HG02970 (cell line): ENCODE measurements around the gene SLPI.

Experiments
- ATAC-seq: cut with Tn5 transposase; IDR thresholded peaks from one replicate; pipeline ENCODE4 v1.9.1; 2021; ENCODE audit warnings: mild to moderate bottlenecking, moderate library complexity, moderate number of reproducible peaks; ENCODE audit not compliant: unreplicated experiment, low FRiP score

Gene SLPI

DNA sequence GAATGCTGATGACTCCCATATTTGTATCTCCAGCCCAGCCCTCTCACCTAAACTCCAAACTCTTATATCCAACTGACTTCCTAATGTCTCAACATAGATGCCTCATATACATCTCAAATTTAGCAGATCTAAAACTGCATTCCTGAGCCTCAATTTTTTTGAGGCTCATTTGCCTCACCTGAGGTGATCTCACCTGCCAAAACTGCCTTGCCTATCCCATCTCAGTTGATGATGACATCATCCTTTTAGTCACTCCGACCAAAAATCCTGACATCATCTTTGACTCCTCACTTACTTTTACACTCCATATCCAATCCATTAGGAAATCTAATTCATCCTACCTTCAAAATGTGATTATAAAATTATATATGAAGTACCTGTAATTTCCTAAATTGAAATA lies 25.6 kb upstream of the SLPI start:
- ATAC-seq = no peak

DNA sequence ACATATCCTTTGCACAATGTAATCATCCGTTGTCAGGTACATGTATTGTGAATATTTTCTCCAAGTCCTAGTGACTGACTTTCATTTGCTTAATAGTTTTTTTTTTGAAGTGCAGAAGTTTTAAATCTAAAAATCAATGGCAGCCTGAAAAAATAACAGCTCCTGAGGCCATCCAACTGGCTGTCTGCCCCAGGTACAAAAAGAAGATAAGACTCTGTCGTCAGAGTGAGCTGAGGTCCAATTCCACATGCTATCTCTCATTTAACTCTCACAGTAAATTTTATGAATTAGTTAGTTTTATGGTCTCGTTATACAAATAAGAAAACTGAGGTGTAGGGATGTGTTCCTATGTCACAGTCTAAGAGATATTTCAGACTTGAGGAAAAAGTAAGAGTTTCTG lies 21.0 kb upstream of the SLPI start:
- ATAC-seq = no peak

GRCh38 chr20:45269754-45270270 lies 15.4 kb upstream of the SLPI start:
- no peak for ATAC-seq

- ATAC-seq = no peak
Observed at GRCh38 chr20:45269056-45269455, 14.7 kb upstream of the SLPI start.

DNA sequence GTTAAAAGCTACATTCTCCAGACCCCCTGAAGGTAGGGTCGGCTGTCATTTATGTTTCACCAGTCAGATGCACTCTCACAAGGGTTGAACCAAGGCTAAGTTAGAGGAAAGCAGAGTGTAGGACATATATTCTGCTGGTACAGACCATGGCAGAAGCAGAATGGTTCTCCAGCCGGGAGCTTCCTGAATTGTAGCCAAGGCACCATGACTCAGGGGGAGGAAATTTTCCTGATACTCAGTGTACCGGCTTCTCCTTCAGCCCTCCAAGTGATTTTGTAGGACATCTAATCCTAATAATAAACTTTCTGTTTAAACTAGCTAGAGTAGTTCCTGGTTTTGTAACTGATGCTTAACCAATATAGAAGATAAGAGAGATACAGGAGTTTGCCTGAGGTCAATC lies 14.2 kb upstream of the SLPI start:
- no peak for ATAC-seq

- no peak for ATAC-seq
Observed at GRCh38 chr20:45266977-45267376, 12.6 kb upstream of the SLPI start.

DNA sequence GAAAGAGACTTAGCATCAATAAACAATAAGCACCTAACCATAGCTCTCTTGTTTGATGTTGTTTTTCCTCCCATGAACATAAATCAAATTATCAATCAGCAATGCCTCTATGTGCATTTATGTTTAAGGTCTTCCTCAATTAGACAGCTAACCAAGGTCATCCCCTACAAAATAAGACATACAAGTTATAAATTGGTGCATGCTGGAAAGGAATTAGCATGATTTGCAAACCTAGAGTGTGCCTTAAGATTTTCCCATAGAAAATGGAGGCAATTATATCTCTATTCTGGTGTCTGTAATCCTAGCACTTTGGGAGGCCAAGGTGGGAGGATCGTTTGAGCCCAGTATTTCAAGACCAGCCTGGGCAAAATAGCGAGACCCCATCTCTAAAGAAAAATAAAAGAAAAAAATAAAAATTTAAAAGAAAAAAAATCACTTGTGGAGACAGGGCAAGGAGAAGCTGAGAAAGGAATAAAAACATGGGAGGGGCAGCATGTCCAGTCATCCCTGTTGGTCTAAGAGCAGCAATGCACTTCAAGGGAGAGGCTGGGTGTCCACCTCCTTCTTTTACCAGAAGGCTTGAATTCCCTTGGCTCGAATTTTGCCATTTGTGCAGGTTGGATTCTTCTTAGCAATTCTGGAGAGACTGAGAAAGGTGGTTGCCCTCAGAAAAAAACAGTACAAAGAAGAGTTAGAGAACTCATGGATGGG lies 9.3 kb upstream of the SLPI start:
- no peak for ATAC-seq

DNA sequence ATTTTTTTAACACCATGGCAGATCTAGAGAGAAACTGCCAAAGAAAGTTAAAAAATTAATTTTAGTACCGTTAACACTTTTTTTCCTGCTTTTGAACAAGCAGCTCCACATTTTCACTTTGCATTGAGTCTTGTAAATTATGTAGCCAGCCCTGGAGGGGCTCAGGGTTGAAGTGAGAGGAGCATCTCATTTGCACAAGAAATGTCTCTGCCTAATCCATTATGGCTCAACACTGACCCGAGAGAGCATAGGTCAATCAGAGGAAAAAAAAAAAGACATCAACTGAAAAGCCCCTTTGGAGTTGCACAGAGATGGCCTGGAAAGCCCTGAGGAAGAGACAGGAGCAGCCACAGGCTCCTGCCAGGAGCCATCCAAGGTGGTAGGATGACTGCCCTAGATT lies 4.3 kb upstream of the SLPI start:
- ATAC-seq = no peak

DNA sequence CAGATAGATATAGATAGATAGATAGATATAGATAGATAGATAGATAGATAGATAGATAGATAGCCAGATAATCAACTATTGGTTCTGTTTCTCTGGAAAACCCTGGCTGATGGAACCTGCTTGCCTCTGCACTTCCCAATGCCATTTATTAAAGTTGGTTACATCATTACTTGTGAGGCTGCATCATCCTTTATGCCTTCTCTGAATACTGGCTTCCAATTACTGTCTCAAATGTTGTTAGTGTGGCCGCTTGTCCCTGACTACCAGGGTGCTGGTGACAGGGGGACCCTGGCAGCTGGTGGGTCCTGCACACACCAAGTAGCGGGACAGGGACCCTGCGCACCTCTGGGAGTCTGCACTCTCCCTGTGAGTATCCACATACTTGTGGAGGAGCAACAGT lies 3.9 kb upstream of the SLPI start:
- no peak for ATAC-seq

DNA sequence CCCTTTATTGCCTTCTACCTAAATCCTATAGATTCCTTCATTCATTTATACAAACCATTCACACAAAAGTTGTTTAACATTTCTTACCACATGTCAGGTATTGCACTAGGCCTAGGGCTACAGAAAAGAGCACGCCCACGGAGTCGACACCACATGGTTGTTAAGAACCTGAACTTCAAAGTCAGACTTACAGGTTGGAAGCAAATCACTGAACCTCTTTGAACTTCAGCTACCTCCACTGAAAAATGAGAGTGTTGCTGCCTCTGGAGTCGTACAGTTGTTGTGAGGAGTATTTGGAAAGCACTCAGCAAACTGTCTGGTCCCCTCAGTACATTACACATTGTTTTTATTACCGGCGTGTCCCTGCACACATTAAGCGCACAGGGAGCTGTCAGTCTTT lies 3.3 kb upstream of the SLPI start:
- ATAC-seq = no peak

- no peak for ATAC-seq
Observed at GRCh38 chr20:45257161-45257560, 2.8 kb upstream of the SLPI start.

DNA sequence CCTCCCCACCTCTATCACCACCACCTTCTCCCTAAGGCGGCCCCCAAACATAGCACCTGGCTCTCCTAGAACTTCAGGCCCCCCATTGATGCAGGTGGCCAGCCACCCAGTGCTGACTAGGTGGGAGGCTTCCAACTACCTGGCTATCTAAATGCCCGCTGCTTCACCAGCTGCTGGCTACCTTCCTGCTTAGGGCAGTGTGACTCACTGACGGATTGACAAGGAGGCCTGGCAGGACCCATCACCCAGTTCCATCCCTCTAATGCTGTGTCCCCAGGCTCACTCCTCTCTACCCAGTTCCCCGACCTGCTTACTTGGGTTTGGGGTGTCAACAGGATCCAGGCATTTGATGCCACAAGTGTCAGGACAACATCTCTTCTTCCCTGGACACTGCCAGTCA lies 1.1 kb downstream of the SLPI start:
- no peak for ATAC-seq

GRCh38 chr20:45251884-45252560 lies 2.3 kb downstream of the SLPI start:
- ATAC-seq = no peak

DNA sequence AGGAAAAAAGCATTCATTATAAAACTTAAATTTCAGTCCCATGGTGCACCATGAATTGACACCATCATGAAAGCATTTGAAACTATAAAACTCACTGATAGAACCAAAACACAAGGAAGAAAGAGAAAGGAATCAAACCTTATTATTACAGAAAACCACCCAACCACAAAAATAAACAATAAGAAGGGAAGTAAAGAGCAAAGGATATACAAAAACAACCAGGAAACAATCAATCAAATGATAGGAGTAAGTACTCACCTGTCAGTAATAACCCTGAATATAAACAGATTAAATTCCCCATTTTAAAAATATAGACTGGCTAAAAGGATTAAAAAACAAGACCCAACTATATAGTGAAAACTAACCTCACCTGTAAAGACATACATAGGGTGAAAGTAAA lies 5.8 kb downstream of the SLPI start:
- no peak for ATAC-seq

- ATAC-seq = no peak
Observed at GRCh38 chr20:45247865-45248264, 6.5 kb downstream of the SLPI start.

DNA sequence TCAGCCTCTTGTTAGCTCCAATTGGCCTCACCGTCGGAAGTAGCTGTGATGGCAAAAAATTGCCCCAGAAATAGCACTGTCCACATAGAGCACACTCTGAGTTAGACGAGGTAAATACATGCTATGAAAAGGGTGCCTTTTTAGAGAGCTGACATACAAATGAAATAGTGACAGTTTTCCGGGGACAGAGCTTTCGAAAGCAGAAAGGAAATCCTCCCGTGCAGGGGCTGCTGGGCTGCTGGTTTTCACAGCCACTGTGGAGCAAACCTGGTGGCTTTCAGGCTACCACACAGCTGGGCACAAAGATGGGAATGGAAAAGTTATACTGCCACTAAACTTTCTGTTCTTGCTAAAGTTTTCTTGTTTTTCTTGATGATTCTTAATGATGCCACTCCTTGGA lies 8.3 kb downstream of the SLPI start:
- no peak for ATAC-seq

DNA sequence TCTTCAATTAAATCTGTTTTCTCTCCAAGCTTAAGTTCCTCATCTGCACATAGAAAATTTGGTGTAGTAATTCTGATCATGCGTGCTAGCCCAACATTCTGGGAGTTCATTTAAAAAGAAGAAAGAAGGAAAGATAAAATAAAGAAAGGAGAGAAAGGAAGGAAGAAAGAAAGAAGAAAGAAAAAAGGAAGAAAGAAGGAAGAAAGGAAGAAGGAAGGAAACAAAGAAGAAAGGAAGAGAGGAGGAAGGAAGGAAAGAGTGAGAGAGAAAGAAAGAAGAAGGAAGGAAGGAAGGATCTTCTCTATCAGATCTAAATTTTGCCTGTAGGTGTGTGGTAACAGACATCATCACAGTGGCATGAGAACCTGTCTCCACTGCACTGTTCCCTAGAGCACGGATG lies 16.2 kb downstream of the SLPI start:
- ATAC-seq = no peak

DNA sequence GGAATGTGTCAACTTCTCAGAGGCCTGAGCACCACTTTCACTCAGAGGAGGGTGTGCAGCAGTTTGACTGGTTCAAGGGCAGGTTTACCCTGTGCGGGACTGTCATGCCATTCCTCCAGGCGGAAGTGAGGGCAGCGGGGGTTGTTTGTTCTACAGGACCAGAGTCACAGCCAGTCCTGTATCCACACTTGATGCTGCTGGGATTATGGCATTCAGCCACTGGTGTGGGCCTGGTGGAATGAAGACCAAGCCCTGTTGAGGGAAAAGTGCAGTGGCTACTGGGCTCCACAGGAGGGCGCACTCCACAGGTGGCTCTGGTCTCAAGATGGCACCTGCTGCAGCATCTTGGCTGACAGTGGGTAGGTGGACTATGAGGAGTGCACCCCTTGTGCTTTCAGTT lies 18.4 kb downstream of the SLPI start:
- ATAC-seq = no peak

DNA sequence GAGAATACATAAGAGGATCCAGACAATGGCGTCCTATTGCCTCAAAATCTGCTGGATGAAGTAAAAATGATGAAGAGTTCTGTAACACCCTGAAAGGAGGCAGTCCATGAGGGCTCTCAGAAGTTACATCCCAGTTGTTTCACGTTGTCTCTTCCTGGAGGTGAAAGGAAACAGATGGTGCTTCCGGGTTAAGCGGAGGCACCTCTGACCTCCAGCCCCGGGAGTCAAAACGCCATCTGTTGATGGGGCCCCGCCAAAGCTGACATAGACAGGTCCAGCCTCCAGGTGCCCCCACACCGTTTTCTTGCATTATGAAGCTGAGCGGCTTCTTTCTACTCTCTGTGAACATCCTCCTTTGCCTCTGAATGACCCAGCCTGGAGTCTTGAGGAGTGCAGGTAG lies 23.7 kb downstream of the SLPI start:
- ATAC-seq = no peak

DNA sequence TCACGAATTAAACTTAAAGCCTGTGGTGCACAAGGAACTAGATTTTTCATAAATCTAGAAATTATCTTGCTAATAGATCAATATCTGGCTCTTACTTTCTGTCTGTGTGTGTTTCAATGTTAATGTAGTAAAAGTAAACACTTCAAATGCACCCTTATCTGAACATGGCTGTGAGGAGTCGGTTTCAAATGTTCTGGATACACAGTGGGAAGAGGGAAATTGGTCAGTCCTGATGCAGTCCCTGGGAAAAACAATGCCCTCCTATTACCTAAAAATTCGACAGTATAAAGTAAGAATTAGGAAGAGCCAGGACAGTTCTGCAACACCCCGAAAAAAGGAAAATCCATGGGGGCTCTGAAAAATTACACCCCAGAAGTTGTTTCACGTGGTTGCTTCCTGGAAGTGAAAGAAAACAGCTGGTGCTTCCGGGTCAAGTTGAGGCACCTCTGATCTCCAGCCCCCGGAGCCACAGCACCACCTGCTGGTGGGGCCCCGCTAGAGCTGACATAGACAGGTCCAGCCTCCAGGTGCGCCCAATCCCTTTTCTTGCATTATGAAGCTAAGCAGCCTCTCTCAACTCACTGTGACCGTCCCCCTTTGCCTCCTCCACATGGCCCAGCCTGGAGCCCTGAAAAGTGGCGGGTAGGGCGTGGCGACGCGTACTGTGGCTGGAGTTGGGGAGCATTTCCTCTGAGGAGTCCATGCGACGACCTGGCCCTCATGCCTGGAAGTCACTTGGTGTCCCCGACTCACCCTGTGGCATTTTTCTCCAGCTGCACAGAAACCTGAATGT lies 24.9 kb downstream of the SLPI start:
- ATAC-seq = no peak

DNA sequence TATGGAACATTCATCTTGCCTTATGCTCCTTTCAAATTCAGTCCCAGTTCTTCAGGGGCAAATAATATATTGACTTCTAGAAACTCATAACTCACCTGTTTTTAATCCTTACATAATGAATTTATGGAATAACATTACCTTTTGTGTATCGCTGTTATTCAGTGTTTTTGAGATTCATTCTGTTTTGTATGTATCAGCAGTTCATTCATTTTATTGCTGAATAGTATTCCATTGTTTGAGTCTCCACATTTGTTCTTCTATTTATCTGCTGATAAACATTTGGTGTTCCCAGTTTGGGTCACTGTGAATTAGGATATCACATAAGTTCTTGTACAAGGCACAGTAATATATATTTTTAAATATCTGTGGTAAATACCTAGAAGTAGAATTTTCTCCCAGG lies 28.1 kb downstream of the SLPI start:
- ATAC-seq = no peak
